GM21515 (cell line): ENCODE measurements around the gene DDC.
"Not testable (repeated sequence)": the region's sequence is repeated elsewhere in the genome, so short reads cannot be mapped to it uniquely, and the experiment has no call there.

ENCODE experiments used
- ATAC-seq: cut with Tn5 transposase; IDR thresholded peaks from one replicate; pipeline ENCODE4 v1.9.1; 2021; ENCODE audit not compliant: unreplicated experiment

DDC gene

GRCh38 chr7:50556247-50556991 is 8.8 kb downstream of the DDC start:
- no peak for ATAC-seq

GRCh38 chr7:50555594-50556140 is 9.5 kb downstream of the DDC start:
- ATAC-seq = no peak

GRCh38 chr7:50554431-50555322 is 10.5 kb downstream of the DDC start:
- ATAC-seq = no peak

- no peak for ATAC-seq
These were observed 11.2 kb downstream of the DDC start for GRCh38 chr7:50553973-50554372.

GRCh38 chr7:50552921-50553320 is 12.3 kb downstream of the DDC start:
- no peak for ATAC-seq

- ATAC-seq = no peak
These were observed 13.1 kb downstream of the DDC start for GRCh38 chr7:50552139-50552538.

GRCh38 chr7:50545613-50546012 is 19.6 kb downstream of the DDC start:
- not testable (repeated sequence) for ATAC-seq

GRCh38 chr7:50544992-50545391 is 20.2 kb downstream of the DDC start:
- no peak for ATAC-seq

- no peak for ATAC-seq
These were observed 21.3 kb downstream of the DDC start for GRCh38 chr7:50543776-50544442.

- ATAC-seq = no peak
These were observed 23.1 kb downstream of the DDC start for GRCh38 chr7:50542132-50542531.

GRCh38 chr7:50540785-50541579 is 24.2 kb downstream of the DDC start:
- no peak for ATAC-seq

- ATAC-seq = no peak
These were observed 25.5 kb downstream of the DDC start for GRCh38 chr7:50539725-50540124.

GRCh38 chr7:50538478-50538877 is 26.7 kb downstream of the DDC start:
- no peak for ATAC-seq

GRCh38 chr7:50537417-50537816 is 27.8 kb downstream of the DDC start:
- no peak for ATAC-seq

GRCh38 chr7:50535291-50535711 is 29.9 kb downstream of the DDC start:
- not testable (repeated sequence) for ATAC-seq

- ATAC-seq = no peak
These were observed 30.4 kb downstream of the DDC start for GRCh38 chr7:50534690-50535290.

- no peak for ATAC-seq
These were observed 31.3 kb downstream of the DDC start for GRCh38 chr7:50533866-50534265.

- no peak for ATAC-seq
These were observed 33.3 kb downstream of the DDC start for GRCh38 chr7:50531928-50532327.

- ATAC-seq = no peak
These were observed 33.7 kb downstream of the DDC start for GRCh38 chr7:50531401-50531911.

- ATAC-seq = no peak
These were observed 34.4 kb downstream of the DDC start for GRCh38 chr7:50530766-50531165.
